Activated CD8-positive, alpha-beta memory T cell treated with anti-CD3 and anti-CD28 coated beads for 48 hours (primary cell): ENCODE data around the gene RYR3.
A peak's percentile ranks its signal among the peaks of the same experiment; 100 is the strongest.

ENCODE experiments used
- DNase-seq, 3 experiments: peaks; one replicate each; pipeline ENCODE4 v3.0.0-alpha.2; 2020; ENCODE audit warnings: low read depth in 2 of 3, low spot score in 2 of 3

The RYR3 gene

GRCh38 chr15:33699691-33700447, 389.1 kb downstream of the RYR3 start:
- no peak for DNase-seq

DNA sequence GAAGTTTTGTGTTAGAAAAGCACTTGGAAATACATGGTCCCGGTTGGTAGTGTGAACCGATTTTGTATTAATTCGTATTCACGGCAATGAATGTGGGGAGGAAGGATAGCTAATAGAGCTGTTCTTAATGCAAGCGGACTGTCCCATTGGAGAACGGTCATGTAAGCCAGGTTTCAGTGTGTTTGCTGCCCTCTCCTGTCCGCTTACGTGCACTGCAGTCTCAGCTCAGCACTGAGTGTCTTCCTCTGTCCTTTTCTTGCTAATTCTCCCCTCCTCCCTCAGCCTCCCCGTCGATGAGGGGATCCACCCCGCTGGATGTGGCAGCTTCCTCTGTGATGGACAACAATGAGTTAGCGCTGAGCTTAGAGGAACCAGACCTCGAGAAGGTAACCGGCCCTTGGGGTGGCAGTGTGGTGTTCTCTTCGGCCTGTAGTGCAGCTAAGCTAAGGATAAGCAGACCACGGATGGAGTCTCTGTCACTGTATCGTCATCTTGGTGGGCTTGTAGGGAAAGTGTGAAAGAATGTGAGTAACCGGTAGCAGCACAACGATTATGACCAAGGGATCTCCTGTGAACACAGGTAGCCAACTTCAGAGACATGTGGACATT, 390.0 kb downstream of the RYR3 start:
- DNase-seq = peak in 2 of 3 experiments; percentile 13 to 18

DNA sequence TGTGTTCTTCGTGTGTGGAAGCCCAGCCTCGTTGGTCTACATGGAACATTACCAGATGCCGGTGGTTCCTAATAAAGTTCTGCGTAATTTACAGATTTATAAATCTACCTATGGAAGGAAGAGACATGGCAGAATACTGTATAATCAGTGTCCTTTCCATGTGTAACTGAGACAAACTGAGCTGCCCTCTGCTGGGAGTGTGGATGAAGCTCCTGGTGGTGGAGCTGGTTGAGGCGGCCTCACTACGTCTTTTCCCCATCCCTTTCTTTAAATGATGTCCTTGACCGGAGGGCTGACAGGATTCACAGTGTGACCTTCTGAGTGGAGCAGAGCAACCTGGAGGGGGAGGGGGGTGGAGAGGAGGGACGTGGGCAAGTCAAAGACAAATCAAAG, 390.5 kb downstream of the RYR3 start:
- DNase-seq = no peak

- DNase-seq = no peak
Observed at GRCh38 chr15:33706173-33706572, 395.4 kb downstream of the RYR3 start.

GRCh38 chr15:33710748-33711147, 400.0 kb downstream of the RYR3 start:
- no peak for DNase-seq

DNA sequence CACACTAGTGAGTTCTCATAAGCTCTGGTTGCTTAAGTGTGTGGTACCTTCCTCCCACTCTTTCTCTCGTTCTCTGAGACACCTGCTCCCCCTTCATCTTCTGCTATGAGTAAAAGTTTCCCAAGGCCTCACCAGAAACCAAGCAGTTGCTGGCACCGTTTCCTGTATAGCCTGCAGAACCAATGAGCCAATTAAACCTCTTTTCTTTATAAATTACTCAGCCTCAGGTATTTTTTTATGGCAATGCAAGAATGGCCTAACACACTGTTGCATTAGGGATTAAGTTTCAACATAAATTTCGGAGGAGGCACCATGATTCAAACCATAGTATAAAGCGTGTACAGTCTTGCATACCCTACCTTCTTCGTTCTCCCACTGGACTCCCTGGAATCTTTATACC, 405.3 kb downstream of the RYR3 start:
- no peak for DNase-seq

DNA sequence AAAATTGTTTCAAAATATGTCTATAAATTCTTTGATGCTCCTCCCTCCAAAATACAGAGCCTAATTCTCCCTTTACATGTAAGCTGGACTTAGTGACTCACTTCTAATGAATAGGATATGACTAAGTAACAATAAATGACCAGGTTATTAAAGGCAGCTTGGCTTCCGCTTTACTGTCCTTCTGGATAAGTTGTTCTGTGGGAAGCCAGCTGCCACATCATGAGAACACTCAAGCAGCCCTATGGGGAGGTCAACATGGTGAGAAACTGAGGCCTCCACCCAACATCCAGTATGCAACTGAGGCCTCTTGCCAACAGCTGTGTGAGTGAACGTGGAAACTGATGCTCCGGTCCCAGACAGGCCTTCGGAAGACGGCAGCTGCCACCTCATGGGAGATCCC, 410.2 kb downstream of the RYR3 start:
- DNase-seq = no peak

DNA sequence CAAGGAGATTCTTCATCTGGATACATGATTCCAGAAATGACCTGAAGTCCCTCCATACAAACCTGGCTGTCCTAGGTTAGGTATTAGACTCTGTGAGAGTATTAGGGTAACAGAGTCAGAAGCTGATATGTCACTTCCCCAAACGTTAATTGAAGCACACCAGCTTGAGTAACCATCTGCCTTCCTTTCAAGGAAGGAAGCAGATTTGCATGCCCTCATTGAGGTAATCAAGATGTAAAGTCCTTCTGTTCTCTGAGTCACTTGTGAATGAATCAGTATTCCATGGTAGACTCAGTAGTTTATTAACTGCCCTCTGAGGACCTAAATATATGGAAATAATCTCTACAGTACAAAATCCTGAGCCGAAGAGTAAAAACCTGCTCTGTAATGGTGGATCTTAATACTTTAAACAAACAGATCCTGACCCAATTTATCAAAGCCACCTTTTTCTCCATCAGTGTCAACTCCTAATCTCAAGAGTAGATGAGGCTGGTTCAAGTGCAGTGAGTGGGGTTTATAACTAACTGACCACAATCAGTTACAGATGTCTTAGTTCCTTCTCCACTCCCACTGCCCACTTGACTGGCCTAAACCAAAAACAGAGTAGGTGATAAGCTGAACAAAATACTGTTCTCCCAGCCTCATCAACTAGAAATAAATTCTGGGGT, 411.4 kb downstream of the RYR3 start:
- DNase-seq = no peak

DNA sequence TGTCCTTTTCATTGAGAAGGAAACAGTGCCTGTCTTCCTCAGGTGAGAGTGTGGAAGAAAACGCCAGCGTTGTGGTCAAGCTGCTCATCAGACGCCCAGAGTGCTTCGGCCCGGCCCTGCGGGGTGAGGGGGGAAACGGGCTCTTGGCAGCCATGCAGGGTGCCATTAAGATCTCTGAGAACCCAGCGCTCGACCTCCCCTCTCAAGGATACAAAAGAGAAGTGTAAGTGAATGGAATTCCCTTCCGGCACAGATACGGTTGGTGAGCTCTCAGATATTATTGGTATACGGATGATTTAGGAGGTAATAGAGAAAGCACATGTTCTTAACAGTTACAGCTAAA, 411.9 kb downstream of the RYR3 start:
- no peak for DNase-seq

- no peak for DNase-seq
Observed at GRCh38 chr15:33724321-33725036, 413.7 kb downstream of the RYR3 start.

GRCh38 chr15:33729653-33730052, 418.9 kb downstream of the RYR3 start:
- no peak for DNase-seq

DNA sequence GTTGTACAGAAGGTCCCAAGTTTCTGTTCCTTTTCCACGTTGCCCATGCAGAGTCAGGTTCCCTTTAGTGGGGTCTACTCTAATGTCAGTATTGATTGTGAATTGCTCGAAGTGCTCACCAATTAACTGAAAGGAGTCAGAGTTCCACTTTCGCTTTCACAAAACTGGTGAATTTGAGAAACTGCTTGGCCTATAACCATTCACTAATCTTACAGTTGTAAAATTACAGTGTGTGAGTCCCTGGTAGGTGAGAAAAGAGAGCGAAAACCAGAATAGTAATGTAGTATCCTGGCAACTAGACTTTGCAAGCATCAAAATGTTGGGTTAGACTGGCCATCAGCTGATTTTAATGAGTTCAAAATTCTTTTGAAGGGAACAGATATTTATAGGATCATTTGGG, 420.0 kb downstream of the RYR3 start:
- no peak for DNase-seq

DNA sequence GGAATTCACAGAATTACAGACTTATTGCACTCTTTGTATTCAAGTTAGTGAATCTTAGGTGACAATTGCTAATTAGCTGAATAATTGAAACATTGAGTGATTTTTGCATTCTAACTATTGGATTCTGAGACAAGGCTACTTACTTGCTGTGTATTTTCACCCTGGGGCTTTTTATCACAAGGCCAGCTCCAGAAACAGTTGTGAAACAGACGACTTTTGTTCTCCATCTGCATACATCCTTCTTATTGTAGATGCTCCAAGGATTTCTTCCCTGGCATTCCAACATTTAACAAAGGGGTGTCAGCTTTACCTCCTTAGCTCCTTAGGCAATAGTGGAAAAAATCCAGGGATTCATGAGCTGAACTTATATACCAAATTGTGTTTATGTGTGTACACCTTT, 424.4 kb downstream of the RYR3 start:
- no peak for DNase-seq

- no peak for DNase-seq
Observed at GRCh38 chr15:33735637-33736247, 425.0 kb downstream of the RYR3 start.

DNA sequence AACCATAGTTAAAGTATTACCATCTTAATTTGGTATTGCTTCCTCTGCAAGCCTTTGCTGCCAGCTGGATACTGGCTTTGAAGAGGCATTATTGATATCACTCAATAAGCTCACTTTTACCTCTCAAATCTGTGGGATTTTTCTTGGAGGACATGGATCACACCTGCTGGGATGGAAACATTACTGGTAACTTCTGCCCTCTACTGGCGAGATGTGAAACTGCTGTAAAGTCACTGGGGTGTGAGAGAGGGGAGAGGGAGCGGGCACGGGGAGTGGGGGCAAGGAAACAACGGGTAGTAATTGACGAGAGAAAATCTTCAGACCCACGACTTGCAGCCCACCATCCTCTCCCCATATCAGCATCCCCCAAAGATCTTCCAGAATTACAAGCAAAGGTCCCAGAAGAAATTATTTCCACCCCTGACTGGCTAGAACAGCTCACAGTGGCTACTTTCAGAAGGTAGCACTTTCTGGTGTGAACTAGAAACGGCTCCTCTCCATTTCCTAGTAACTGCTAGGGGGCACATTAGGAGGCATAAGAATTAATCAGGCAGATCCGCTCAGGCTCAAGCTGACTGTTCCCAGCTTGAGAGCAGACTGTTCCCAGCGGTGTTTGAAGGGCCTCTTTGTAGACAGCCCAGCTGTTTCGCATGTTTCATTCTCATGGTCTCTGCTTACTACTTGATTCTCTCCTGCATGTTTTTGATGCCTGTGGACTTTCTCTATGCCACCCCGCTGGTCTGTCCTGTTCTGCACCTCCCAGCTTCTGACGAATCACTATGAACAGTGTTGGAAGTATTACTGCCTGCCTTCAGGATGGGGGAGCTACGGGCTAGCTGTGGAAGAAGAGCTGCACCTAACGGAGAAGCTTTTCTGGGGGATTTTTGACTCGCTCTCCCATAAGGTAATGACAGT, 427.2 kb downstream of the RYR3 start:
- peak in 1 of 3 experiments; percentile 11 for DNase-seq

DNA sequence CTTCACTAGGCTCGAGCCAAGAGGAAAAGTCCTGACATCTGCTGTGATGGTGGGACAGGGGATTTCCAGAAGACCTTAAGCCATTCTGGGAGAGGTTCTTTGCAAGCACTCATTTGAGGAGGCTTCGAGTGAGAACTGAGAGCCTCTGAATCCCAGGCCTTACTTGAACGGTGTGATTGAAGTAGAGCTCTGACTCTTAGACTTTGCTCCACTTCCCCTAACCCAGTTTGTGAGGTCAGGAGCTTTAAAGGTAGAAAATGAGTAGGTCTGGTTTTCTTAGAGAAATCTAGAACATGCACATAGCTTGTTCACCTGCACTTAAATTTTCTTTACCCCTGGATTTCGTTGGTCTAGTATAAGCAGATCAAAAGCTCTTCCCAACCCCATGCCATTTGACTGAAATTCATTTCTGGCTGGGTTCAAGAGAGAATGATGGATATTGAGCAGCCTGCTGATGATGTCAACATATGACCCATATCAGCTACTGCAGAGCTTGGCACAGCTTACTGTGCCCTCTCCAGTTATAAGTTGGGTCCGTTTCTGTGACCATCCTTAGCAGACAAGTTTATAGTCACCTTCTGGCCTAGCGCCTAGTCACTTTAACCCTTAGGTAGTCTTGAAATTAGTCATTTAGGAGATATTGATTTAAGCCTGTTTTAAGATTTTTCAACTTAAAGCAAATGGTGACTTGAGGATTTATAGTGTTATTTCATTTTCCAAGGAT, 428.3 kb downstream of the RYR3 start:
- no peak for DNase-seq

GRCh38 chr15:33742306-33742705, 431.5 kb downstream of the RYR3 start:
- DNase-seq = no peak

GRCh38 chr15:33742800-33743199, 432.0 kb downstream of the RYR3 start:
- DNase-seq = no peak

DNA sequence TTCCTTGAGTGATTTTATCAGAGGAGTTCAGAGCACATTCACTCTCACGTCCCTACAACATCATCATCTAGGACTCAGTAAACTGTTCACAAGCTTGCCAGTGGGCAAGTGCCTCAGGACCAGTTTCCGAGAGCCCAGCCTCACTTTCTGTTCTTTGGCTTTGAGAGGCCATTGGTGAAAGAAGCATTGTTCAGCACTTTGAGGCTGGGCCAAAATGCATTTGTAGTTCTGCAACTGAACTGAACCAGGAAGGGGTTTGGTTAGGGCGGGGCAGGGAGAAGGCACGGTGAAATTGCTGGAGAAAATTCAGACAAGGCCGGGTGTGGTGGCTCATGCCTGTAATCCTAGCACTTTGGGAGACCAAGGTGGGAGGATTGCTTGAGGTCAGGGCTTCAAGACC, 435.4 kb downstream of the RYR3 start:
- DNase-seq = no peak

DNA sequence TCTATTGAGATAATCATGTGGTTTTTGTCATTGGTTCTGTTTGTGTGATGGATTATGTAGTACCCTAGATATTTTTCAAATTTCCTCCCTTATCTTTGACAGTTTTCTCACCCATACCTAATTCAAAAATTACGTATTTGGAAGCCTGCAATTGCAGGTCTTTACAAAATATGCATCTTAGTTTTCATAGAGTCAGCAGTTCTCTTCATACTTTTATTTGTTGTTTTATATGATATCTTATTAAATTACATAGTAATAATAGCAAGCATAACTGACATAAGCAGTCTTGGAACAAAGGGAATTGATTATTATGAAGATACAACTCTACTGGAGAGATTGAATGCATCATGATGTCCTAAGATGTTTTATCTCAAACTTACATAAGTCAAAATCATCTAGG, 442.2 kb downstream of the RYR3 start:
- no peak for DNase-seq
